Endodermal cell (in vitro differentiated cells): ENCODE measurements around the gene MIF4GD. TPM values are rescaled to one million over a fixed set of nuclear protein-coding genes. Genes with fewer than 3 reads are reported as not detected.

Experiments used
- DNase-seq: peaks from one replicate; pipeline ENCODE4 v3.0.0-alpha.2; 2017
- H3K27ac ChIP-seq: 2 replicates; pipeline ENCODE4 v1.5.1; 2013; ENCODE audit warnings: mild to moderate bottlenecking, low read depth, low read length, moderate library complexity
- H3K27me3 ChIP-seq: 2 replicates; pipeline ENCODE4 v1.6.1; 2013; ENCODE audit warnings: mild to moderate bottlenecking, low read length, moderate library complexity; ENCODE audit not compliant: insufficient read depth, control insufficient read depth, poor library complexity, severe bottlenecking
- H3K36me3 ChIP-seq: 2 replicates; pipeline ENCODE4 v1.7.0; 2013; ENCODE audit warnings: mild to moderate bottlenecking, low read length, moderate library complexity; ENCODE audit not compliant: control insufficient read depth, insufficient read depth
- H3K4me1 ChIP-seq: one replicate; pipeline ENCODE4 v1.7.0; 2013; ENCODE audit warnings: low read length; ENCODE audit not compliant: control insufficient read depth, insufficient read depth
- H3K4me3 ChIP-seq: 2 replicates; pipeline ENCODE4 v1.5.1; 2013; ENCODE audit warnings: mild to moderate bottlenecking, low read length, moderate library complexity
- H3K9ac ChIP-seq: 2 replicates; pipeline ENCODE4 v1.6.1; 2013; ENCODE audit warnings: mild to moderate bottlenecking, low read length, moderate library complexity; ENCODE audit not compliant: poor library complexity, severe bottlenecking; ENCODE audit errors: extremely low read depth
- H3K9me3 ChIP-seq: 2 replicates; pipeline ENCODE4 v1.6.1; 2013; ENCODE audit warnings: mild to moderate bottlenecking, low read length, moderate library complexity; ENCODE audit not compliant: control insufficient read depth
- H3K27ac Mint-ChIP-seq: 2 replicates; pipeline ENCODE4 v1.8.0; 2020; ENCODE audit warnings: mixed read lengths
- H3K27me3 Mint-ChIP-seq: 2 replicates; pipeline ENCODE4 v1.8.0; 2021; ENCODE audit warnings: mild to moderate bottlenecking, mixed read lengths; ENCODE audit not compliant: insufficient read depth
- H3K36me3 Mint-ChIP-seq: 2 replicates; pipeline ENCODE4 v1.8.0; 2020; ENCODE audit warnings: low read depth, mixed read lengths
- H3K4me1 Mint-ChIP-seq: 2 replicates; pipeline ENCODE4 v1.8.0; 2020; ENCODE audit warnings: mixed read lengths
- H3K4me3 Mint-ChIP-seq: 2 replicates; pipeline ENCODE4 v1.8.0; 2020; ENCODE audit warnings: mild to moderate bottlenecking, moderate library complexity, mixed read lengths
- H3K9me3 Mint-ChIP-seq: 2 replicates; pipeline ENCODE4 v1.8.0; 2020; ENCODE audit warnings: mild to moderate bottlenecking, mixed read lengths
- CTCF ChIP-seq: fragments of 200-600 bp; sonication (generic); conservative IDR thresholded peaks from 2 replicates; pipeline ENCODE4 v1.5.0; 2021; ENCODE audit warnings: antibody characterized with exemption, mild to moderate bottlenecking
- WGBS, 2 experiments: methylation state at CpG; one replicate each; pipeline versions ENCODE4 v1.1.5 to v1.1.7; 2013; ENCODE audit warnings: missing lambda C conversion rate in 2 of 2, mixed read lengths in 1 of 2; ENCODE audit not compliant: insufficient coverage in 1 of 2, insufficient read length in 1 of 2; 5-methylcytosine and 5-hydroxymethylcytosine counted together
- total RNA-seq, 2 donors: library from RNA; stranded (reverse); fragmentation: NEBNext Ultra II Directional in 1 of 2; extraction: Animal tissue kit (Norgen Biotek cat#: 25700) in 1 of 2; gene quantifications; 2 replicates in 1 of 2; 3 replicates in 1 of 2; pipeline ENCODE4 v1.2.1, GENCODE V29; 2021

MIF4GD gene
- total RNA-seq, 2 donors from 2014 or later, result 17.9 to 28.6 TPM

- H3K36me3 Mint-ChIP-seq, result peaks cover 43% of the 10 kb centered on the region
- Histone ChIP-seq H3K9me3 (no peaks in the 10 kb centered on the region), H3K27ac (no peak overlapping the region), H3K36me3 (peaks cover 17% of the 10 kb centered on the region), H3K4me3 (no peak overlapping the region), H3K4me1 (no peaks in the 10 kb centered on the region), H3K9ac (no peak overlapping the region), H3K27me3 (no peaks in the 10 kb centered on the region)
- H3K4me1 Mint-ChIP-seq, result peaks cover 38% of the 10 kb centered on the region
- no peaks in the 10 kb centered on the region for H3K27me3 Mint-ChIP-seq
- WGBS, 2 experiments, result 91 to 92% methylated on average over 3 to 4 of the region's 4 CpGs
- peak overlapping the region; percentile 5 for H3K27ac Mint-ChIP-seq
- DNase-seq, result no peak
- H3K4me3 Mint-ChIP-seq, result no peak overlapping the region
- TF ChIP-seq CTCF, result no peak
- H3K9me3 Mint-ChIP-seq, result peaks cover 14% of the 10 kb centered on the region
Measured at GRCh38 chr17:75249564-75249963, 21.5 kb downstream of the MIF4GD start.

GRCh38 chr17:75246404-75246803, 24.6 kb downstream of the MIF4GD start:
- WGBS, 2 experiments, result 96 to 100% methylated on average over 7 to 12 of the region's 12 CpGs
- Histone ChIP-seq H3K4me1 (no peaks in the 10 kb centered on the region), H3K4me3 (no peak overlapping the region), H3K9me3 (no peaks in the 10 kb centered on the region), H3K9ac (no peak overlapping the region), H3K36me3 (peaks cover 43% of the 10 kb centered on the region), H3K27me3 (no peaks in the 10 kb centered on the region), H3K27ac (no peak overlapping the region)
- peaks cover 21% of the 10 kb centered on the region for H3K4me1 Mint-ChIP-seq
- peaks cover 53% of the 10 kb centered on the region for H3K36me3 Mint-ChIP-seq
- H3K27ac Mint-ChIP-seq, result peak overlapping the region; percentile 70
- no peak for DNase-seq
- TF ChIP-seq CTCF, result peak; percentile 24
- no peaks in the 10 kb centered on the region for H3K27me3 Mint-ChIP-seq
- H3K4me3 Mint-ChIP-seq, result no peak overlapping the region
- H3K9me3 Mint-ChIP-seq, result no peaks in the 10 kb centered on the region

GRCh38 chr17:75245011-75245410, 26.0 kb downstream of the MIF4GD start:
- H3K27me3 Mint-ChIP-seq, result no peaks in the 10 kb centered on the region
- Histone ChIP-seq H3K4me3 (no peak overlapping the region), H3K27me3 (no peaks in the 10 kb centered on the region), H3K27ac (no peak overlapping the region), H3K9me3 (no peaks in the 10 kb centered on the region), H3K4me1 (peaks cover 3% of the 10 kb centered on the region), H3K36me3 (peaks cover 50% of the 10 kb centered on the region), H3K9ac (no peak overlapping the region)
- no peak for TF ChIP-seq CTCF
- 92 to 93% methylated on average over 6 of the region's 6 CpGs for WGBS, 2 experiments
- H3K9me3 Mint-ChIP-seq, result no peaks in the 10 kb centered on the region
- peaks cover 14% of the 10 kb centered on the region for H3K4me1 Mint-ChIP-seq
- H3K4me3 Mint-ChIP-seq, result no peak overlapping the region
- H3K27ac Mint-ChIP-seq, result no peak overlapping the region
- H3K36me3 Mint-ChIP-seq, result peaks cover 57% of the 10 kb centered on the region
- DNase-seq, result no peak
